HK-2 (cell line): ENCODE measurements around the gene ZFP36L2.

Experiments used
- DNase-seq: peaks from one replicate; pipeline ENCODE4 v3.0.0-alpha.2; 2018; ENCODE audit not compliant: unreplicated experiment

ZFP36L2 gene

DNA sequence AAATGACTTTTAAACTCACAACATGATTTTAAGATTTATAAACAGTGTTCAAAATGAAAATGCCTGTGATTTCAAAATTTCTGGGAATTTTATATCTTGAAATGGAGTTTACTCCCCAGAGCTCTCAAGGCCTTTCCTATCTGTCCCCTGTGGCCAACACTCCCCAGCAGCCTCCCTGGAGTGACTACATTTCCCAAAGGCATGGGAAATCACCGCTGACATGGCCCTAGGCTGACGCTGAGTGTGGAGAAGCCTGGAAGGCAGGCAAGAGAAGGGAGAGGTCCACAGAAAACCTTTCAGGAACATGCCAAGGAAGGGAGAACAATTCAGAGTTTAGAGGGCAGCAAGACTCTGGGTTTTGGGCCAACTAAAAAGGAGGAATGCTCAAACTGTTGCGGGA lies 20.2 kb upstream of the ZFP36L2 start:
- DNase-seq = no peak

DNA sequence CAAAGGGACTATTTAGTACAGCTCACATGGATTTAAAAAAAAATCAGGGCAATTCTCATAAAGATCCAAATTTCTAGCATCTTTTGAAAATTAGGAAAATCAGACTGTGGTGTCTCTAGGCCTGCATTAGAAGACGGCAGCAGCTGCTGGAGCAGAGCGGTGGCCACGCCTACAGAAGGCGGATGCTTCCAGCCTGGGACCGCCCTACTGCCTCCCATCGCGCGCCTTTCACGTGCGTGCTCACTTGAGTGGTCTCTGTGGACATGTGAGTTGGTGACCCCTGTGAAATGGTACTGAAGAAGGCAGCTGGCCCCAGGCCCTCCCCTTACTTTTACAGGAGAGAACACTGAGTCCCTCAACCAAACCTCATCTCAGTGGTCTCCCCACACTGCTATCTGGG lies 15.2 kb upstream of the ZFP36L2 start:
- DNase-seq = no peak

DNA sequence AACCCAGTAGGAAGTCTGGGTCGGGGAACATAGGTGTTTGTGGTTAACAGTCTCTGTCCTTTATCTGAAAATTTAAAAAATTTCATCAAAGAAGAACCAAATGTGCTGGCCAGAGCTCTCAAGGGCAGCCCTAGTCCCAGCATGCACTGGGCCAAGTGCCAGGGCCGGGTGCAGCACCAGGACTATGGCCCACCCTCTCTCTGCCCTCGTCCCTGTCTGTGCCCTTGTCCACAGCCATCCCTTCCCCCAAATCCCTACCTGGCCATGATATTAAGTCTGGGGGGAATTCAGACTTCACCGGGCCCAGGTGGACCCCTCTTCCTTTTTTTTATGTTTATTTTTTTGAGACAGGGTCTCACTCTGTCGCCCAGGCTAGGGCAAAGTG lies 14.4 kb upstream of the ZFP36L2 start:
- no peak for DNase-seq

DNA sequence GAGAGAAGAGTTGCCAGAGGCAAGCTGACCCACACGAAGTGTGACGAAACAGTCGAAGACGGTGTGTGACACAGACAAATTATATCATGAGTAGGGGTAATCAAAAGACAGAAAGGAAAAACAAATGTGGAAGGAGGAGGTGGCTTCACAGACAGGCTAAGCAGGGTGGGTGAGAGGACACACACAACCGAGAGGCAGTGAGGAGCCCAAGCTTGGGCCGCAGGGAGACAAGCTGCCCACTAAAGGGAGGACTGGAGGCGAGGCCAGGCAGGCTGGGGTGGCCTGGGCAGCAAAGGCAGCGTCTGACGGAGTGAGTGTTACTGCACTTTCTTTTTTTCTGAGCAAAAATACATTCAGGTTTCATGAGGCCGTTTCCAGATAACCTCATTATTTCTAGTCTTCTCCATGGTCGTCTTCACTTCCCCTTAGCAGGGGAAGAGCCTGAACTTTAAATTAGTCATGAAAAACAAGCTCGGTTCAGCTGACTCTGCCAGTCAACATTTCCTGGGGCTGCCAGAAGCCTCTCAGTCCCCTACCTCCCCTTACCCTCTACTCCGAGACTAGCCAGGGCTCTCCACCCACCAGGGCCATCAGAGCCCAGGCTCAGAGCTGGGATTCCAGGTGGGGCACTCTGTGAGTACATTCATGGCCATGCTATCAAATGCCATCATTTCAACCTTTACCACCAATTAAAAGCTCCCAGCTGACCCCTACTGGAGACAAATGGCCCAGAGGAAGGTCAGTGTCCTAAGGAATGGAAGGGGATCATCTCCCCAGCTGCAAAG lies 13.8 kb upstream of the ZFP36L2 start:
- DNase-seq = no peak

DNA sequence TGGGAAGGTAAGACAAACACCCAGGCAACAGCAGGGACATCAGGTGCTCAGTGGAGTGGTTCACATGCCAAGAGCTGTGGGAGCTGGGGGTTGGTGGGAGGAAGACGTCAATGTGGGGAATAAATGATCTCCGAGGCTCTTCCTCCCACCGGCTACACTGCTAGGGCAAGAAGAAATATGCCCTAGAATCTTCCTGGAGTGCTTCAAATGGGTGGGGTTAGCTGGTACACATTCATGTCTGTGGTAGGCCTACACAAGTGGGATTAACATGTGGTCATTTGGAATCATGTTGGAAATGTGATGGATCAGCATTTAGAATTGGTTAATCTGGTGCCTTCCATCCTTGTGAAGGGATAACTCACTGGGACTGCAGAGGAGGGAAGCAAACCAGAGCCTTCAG lies 12.4 kb upstream of the ZFP36L2 start:
- no peak for DNase-seq

DNA sequence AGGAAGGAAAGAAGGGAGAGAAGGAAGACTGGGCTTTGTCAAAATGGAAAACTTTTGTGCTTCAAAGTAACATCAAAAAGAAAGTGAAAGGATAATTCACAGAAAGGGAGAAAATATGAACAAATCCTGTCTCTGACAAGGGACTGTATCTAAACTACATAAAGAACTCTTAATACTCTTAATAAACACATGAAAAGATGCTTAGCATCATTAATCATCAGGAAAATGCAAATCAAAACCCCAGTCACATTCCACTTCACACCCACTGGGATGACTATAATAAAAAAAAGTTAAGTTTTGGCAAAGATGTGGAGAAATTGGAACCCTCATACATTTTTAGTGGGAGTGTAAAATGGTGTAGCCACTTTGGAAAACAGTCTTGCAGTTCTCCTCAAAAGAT lies 11.8 kb upstream of the ZFP36L2 start:
- DNase-seq = no peak

DNA sequence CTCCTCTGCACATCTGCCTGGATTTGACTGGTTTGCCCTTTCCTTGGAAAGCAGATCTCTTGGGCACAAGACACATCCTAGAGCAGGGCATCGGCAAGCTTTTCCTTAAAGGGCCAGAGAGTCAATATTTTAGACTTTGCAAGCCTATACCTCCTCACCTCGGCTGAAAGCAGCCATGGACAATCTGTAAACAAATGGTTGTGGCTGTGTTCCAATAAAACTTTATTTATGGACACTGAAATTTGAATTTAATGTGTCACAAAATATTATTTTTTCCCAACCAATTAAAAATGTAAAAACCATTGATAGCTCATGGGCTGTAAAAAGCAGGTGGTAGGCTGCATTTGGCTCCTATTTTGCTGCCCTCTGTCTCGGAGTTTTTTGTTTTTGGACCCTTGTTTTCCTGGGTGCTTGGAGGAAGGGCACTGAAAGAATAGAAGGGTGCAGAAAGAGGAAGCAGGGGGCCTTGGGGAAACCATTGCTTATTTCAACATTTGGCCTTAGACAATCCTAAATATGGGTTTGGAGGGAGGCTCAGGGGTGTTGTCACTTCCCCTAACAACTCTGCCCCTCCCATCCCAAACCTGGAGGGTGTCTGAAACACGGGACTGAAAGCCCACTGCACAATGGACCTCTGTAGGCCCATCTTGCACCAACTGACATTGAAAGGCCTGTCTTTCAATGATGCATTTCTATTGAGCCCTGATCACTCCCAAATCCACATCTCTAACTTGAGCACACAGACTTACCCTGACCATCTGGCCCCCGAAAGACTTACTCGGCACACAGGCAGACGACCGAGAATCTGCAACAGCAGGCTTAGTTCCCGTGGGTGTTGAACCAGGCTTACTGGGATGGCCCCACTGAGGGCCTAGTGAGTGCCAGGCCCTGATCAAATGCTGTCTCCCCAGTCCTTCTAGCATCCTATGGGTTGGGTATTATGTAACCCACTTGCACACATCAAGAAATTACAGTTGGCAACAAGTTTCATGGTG lies 7.1 kb upstream of the ZFP36L2 start:
- no peak for DNase-seq

DNA sequence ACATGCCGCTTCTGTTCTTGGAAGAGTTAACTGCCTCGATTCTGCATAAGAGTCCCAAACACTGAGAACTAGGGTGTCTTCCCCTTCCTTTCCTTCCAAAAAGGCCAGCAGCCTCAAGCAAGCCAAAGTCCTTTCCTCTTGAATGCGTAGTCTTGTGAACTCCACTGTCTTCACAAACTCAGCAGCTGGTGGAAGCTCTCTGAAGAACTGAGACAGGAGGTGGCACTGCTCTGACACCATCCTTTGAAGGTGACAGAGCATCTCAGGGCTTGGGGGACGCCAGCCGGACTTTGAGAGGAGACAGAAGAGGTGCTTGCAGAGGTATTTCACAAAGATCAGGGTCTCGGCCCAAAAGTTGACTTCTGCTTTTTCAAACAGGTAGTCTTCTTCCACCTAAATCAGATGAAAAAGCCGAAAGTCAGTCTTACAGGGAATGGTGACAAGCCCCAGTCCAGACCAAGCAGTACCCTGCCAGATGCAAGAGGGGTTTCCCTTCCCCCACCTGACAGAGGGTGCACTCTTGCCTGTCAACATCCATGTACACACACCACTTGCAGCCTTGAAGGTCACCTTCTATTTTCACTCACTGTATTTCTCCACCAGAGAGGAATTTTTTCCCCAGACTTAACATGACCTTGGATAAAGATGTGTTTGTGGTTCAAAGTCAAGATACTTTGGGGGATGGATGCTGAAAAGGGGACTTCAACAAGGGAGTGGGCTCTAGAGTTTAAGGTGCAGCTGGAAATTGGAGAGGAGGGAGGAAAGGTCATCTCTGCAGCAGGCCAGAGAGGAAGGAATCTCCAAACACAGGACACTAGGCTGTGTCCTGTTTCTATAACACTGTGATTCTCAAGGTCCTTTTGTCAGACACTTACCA lies 4.8 kb upstream of the ZFP36L2 start:
- no peak for DNase-seq

DNA sequence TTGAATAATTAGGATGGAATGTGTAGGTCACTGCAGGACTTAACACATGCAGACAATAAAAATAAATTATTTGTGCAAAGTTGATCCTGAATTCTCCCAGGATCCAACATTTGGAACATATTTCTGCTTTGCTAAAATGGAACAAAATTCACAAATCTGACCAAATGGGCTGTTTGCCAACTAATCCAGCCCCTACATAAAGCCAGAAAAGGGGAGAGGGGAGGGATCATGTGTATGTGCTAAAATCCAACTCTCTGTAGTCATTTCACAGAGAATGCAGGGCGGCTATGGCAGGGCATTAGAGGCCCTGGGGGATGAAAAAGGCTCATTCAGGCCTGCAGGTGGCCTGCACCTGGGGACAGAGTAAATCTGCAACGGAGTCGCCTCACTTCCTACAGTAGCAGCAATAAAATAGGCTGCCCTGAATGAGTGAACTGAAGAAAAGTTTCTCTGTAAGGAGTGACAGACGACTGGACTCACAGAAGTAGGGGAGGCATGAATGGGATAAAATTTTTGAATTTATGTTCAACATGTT lies 4.0 kb upstream of the ZFP36L2 start:
- no peak for DNase-seq

DNA sequence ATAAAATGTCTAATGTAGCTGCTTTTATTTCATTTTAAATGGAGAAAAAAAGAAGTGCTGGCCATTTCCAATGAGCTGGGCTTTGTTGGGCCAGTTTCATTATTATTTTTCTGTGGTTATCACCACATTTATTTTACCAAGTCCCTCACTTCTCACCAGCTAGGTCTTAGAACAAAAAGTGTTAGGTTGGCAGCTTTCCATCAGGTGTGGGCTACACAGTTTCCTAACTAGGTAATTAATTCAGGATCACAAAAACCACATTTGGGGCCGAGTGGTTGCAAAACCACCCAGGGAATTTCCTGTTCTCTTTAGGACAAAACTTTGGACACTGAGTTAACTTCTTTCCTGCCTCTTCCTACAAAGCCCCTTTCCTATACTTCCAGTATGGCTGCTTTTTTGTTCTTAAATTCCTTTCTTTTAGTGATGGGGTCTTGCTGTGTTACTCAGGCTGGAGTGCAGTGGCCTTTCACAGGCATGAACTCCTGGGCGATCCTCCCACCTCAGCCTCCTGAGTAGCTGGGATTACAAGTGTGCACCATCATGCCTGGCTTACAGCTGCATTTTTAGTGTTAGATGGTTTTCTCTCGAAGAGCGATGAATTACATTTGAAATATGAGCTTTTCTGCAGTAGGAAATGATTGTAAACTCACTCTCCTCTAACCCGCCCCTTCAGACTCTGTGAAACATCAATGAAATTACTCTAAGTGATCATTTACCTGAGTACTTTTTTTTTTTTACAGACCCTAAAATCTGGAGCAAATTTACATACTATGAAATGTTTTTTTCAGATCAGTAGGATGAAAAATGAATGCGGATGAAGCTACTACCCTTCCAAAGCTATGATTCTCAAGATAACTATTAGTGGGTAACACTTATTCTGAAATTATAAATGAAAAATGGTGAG lies 2.6 kb upstream of the ZFP36L2 start:
- no peak for DNase-seq

DNA sequence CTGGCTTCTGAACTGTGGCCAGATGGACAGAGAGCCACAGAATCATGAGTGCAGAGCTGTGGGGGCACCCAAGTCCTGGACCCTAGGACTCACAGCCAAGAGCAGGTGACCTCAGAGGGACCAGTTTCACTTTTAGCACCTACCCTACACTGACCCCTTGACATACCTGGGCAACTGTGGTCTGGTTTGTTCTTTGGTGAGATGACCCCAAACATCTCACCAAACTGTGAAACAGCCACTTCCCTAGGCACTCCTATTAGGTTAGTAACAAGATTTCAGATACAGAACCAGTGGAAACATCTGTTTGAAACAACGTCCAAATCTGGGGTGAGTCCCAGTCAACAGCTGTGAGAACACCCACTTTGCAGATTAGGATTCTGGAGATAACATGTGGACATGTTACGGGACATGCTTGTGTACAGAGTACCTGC lies 1.9 kb upstream of the ZFP36L2 start:
- DNase-seq = no peak

DNA sequence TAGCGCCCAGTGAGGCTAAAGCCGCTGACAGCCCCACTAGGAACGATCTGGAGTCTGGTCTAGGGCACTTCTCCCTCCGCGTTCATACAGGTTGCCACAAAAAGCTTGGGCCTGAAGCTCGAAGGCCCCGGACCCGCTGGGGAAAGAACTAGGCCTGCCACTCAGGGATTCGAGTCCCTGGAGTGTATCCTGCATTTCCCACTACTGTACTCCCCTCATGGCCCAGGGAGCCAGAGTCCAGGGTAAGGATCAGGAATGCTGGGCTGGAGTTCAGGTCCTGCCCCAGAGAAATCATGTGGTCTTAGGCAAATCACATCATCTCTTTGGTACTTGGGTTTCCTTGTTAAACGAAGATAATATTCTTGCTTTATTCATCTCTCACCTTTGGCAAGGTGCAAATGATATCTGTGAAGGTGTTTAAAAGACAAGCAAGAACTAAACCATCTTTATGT lies 1.4 kb upstream of the ZFP36L2 start:
- DNase-seq = no peak

DNA sequence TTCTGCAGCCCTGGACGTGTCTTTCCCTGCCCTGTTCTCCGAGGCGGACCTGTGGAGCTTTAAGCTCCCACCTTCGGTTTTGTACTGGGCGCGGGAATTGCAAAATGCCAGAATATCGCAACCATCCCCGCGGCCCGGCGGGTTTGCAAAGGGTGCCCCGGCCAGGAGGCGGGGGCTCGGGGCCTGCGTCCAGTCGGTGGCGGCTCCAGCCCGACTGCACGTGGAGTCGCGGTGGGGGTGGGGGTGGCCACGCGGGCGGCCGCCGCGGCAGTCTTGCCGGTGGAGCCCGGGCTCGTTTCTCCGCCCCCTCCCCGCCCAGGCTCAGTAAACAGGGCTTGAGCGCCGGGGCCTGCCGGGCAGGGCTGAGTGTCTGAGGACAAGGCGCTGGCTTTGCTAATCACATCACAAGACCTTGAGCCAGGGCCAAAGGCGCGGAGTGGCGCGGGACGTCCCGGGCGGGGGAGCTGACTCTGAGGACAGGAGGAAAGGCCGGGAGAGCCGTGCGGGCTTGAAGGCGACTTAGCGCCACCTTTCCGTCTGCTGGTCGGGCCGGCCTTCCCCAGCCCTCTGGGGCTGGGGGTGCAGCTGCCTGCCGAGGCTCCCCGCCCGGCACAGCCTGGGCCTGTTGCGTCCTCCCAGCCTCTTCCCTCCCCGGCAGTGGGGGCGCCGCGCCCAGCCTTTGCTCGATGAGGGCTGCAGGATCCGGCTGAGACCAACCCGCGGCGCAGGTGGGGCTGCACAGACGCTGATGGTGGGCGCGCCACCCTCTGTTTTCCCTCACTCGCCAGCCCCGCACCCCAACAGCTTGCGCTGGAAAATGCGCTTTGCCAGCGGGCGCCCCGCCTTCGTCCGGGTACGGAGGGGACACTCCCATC lies 786 bp upstream of the ZFP36L2 start:
- peak; percentile 86 for DNase-seq

DNA sequence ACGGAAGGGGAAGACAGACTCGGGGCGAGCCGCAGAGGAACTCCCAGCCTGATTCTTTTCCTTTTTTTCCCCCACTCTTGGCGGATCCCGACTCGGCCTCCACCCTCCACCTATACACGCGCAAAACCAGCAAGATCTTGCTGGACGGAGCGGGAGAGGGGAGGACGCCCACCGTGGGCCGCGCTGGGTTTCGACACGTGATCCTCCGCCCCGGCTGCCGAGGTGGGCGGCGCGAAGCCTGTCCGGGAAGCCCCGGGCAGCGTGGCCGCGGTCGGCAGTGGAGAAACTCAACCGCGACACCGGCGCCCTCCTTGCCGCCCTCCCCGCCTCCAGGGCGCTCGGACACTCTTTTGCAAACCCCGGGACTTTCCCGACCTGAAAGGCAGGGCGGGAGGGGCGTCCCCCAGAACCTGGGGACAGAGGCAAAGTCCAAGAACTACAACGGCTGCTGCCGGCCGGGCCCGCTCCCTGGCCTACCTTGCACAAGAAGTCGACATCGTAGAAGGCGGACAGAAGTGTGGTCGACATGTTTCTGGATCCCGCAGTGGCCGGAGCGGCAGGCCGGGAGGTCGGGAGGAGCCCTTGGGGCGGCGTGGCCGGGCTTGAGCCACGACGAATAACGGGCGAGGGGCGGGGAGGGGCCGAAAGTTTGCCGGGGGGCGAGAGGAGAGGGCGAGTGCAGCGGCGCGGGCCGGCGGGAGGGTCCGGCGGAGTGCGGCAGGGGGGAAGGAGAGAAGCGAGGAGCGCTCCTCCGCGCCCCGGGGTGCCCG lies 433 bp downstream of the ZFP36L2 start:
- DNase-seq = peak; percentile 74

DNA sequence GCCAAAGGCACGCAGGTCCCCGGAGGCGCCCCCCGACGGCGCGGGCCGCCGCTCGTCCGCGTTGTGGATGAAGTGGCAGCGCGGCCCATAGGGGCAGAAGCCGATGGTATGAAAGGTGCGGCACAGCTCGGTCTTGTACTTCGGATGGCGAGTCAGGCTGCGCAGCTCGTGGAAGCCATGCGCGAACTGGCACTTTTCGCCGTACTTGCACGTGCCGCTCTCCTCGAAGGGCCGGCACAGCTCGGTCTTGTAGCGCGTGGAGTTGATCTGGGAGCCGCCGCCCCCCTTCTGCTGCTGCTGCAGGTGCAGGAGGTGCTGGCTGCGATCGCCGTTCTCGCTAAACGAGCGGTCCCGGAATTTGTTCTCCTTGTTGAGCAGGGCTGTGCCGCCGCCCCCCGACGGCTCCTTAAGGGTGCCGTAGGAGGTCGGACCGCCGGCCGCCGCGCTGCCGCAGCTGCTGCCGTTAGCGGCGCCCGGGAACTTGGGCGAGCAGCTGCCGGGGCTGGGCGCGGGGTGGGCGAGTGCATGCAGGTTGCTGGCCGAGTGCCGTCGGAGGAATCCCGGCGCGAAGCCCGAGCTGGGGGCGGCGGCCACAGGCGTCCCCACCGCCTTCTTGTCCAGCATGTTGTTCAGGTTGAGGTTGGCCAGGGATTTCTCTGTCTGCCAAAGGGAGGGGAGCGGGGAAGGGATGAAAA lies 1.2 kb downstream of the ZFP36L2 start:
- peak; percentile 56 for DNase-seq

DNA sequence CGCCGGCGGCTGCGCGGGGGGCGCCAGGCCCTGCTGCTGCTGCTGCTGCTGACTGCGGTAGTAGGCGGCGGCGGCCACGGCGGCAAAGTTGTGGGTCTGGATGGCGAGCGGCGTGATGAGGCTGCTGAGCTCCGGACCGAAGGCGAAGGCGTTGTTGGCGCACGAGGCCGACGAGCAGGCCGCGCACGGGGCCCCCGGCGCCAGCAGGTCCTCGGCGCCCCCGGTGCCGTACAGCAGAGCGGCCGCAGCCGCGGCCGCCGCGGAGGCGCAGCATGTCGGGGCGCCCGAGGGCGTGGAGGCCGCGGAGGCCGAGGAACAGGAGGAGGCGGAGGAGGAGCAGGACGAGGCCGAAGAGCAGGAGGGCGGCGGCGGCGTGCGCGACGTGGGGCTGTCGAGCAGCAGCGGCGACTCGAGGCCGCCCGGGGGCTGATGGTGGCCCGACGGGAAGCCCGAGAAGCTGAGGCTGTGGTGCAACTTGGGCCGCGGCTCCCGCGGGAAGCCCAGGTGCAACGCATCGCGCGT lies 1.8 kb downstream of the ZFP36L2 start:
- DNase-seq = no peak

DNA sequence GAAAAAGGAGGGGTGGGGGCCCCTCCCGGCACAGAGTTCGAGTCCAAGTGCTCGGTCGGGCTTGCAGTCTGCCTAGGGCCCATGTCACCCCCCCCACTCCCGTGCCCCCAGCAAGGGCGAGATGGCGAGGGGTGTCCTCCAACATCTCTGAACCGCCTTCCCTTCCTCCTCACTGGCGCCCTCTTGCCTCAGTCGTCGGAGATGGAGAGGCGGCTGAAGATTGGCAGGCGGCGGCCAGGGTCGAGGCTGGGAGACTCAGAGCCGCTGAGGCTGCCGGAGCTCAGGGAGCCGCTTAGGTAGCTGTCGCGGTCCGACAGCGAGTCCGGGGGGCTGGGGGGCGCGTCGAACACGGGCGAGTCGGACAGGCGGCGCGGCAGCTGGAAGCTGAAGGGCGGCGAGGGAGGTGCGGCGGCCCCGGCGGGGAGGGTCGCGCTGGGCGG lies 2.3 kb downstream of the ZFP36L2 start:
- DNase-seq = peak; percentile 64

DNA sequence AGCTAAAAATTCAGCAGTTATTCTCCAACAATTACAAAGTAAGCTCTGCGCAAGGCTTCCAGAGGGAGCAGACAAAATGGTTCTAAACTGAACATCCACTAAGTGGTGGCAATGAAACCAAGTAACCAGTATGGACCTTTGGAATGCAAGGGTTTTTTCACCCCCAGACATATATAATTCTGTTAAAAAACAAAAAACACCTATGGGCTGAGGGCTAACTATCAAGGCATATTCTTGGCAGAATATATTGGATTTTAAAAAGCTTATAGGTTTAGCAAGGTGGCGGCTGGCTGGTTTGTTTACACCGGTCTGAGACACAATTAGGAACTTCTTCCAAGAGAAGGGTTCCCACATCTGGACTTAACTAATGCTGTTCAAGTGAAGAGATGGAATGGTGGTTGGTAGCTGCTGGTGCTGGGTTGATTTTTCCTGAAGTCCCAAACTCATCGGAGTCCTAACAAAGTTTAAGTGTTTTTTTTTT lies 2.8 kb downstream of the ZFP36L2 start:
- DNase-seq = no peak
